ENCODE measurements around the gene FGB. TPM values are rescaled to one million over a fixed set of nuclear protein-coding genes. Genes with fewer than 3 reads are reported as not detected.

The FGB gene
- under 1 TPM; 0.21 to 0.32 TPM for total RNA-seq
- long read RNA-seq: 0 reads

DNA sequence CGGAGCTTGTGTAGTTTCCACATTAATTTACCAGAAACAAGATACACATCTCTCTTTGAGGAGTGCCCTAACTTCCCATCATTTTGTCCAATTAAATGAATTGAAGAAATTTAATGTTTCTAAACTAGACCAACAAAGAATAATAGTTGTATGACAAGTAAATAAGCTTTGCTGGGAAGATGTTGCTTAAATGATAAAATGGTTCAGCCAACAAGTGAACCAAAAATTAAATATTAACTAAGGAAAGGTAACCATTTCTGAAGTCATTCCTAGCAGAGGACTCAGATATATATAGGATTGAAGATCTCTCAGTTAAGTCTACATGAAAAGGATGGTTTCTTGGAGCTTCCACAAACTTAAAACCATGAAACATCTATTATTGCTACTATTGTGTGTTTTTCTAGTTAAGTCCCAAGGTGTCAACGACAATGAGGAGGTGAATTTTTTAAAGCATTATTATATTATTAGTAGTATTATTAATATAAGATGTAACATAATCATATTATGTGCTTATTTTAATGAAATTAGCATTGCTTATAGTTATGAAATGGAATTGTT is at the start of gene FGB:
FGB (plus strand) TSS at position 315 of the 558 bp plus-strand sequence; CDS start at position 323, 8 bp downstream.
- DNase-seq: no peak
- intact Hi-C loops (cut with DNase I): no loop called here
- ATAC-seq: no peak

DNA sequence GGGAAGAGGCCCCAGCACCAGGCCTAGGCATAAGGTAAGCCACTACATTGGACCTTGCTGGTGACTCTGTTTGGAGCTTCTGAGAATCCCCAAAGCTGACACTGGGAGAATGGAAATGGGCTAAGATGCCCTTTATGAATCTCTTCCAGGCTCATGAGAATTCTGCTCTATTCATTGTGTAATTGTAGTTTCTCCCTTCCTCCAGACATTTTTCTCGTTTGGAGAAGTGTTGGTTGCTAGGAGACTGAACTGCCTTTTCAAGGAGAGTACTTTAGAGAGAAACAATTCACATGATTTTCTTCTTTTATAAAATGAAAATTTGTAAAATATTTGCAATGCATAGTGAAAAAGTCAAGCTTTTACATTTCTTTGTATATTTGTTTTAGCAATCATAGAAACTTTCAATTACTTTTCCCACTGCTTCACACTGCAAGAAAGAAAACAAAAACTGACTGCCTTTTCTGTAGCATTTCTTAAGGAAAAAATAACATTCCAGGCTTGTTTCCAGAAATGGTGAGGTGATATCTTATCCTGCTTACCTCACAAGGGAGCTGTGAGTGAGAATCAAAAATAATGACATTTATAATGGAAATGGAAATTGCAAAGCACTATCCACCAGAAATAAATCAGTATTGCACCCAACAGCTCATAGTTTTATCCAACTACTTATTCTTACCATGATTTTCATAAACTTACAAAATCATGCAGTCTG is 46.3 kb upstream of the FGB start:
- intact Hi-C loops (cut with DNase I): no loop called here
- DNase-seq: no peak
- peak in 1 of 2 donors; percentile 25 for ATAC-seq

DNA sequence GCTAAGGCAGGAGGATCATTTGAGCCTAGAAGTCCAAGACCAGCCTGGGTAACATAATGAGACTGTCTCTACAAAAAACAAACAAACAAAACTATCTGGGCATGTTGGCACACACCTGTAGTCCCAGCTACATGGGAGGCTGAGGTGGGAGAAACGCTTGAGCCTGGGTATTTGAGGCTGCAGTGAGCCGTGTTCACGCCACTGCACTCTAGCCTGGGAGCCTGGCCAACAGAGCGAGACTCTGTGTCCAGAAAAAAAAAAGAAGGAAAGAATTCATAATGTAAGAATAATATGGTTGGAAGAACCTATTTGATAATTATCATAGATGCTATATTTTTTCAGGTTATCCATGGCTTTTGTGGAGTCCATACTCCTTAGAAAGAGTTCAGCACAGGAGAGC is 45.2 kb upstream of the FGB start:
- DNase-seq (no peak), ATAC-seq (no peak)
- intact Hi-C loops (cut with DNase I): no loop called here

DNA sequence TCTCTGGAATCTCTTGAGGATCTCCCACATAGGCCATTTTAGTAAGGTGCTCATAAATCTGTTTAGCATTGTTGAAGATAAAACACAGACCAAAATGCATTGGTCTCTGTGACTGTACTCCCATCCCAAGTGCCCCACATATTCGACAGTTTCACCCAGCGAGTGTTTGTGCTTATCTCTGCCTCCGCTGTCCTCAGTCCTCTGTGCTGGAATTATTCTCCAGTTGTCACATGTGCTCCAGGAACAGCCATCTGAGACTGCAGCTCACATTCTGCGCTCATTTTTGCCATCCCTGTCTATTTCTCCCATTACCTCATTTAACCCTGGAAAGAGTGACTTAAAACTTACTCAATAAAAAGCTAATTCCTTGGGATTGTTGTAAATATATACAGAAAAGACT is 43.6 kb upstream of the FGB start:
- intact Hi-C loops (cut with DNase I): no loop called here
- DNase-seq (no peak), ATAC-seq (peak in 1 of 2 donors; percentile 40)

DNA sequence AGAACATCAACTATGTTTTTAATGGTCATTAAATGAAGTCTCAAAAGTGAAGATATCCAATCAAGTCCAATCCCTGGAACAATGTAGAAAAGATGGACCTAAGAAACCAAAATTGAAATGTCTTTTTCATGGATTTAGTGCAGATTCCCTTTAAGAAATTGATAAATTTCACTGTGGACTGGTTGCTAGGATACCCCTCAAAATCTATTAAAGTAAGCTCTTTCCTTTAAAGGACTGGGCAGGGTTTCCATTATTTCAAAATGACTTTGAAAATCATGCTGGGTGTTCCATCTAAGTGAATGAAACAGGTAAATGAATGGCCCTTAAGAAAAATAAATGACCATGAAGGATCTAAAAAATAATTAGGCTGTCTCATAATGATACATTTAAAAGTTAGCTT is 41.2 kb upstream of the FGB start:
- intact Hi-C loops (cut with DNase I): no loop called here

DNA sequence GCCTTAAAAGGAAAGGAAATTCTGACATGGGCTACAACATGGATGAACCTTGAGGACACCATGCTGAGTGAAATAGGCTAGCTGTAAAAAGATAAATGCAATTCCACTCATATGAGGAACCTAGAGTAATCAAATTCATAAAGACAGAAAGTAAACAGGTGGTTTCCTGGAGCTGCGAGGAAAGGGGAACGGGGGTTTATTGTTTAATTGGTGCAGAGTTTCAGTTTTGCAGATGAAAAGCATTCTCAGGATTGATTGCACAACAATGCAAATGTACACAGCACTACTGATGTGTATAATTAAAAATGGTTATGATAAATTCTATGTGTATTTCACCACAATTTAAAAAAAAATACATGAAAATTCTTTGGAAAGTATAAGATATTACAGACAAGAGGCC is 36.7 kb upstream of the FGB start:
- ATAC-seq: no peak
- intact Hi-C loops (cut with DNase I): no loop called here
- DNase-seq: no peak

More for the DNA sequence above, 41.2 kb upstream of the FGB start:
- DNase-seq: no peak
- ATAC-seq: no peak

DNA sequence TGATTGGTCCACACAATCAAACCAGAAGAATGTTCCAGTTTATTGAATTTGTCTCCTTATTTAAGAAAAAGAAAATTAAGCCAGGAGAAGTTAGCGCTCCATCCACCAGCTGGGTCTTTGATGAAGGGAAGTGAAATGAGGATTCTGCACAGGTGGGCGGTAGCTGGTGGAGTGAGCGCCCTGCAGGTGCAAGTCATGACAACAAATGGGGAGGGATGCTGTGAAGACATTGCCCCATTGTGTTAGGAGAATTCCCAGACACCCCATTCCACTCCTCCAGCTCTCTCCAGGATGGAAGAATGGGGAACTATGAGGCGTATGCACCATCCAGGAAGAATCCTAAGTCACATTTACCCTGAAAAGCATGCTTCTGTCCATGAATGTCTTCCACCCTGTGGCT is 35.5 kb upstream of the FGB start:
- DNase-seq (no peak), ATAC-seq (no peak)
- intact Hi-C loops (cut with DNase I): no loop called here

DNA sequence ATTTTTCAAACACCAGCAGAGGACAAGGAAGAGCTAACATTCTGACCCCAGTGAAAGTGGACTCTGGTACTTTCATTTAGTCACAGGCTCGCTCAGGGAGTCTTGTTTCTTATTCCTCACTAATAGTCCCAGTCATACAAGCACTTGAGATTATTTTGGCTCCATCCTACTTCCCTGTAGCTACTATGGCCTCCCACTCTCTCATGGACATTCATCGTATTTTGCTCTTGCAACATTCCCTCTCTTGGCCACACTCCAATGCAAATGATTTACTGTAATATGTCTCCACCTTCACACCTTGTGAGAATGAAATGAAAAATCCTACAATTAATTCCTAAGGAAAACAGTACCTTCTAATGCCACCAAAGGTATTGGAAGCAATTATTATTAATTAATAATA is 33.9 kb upstream of the FGB start:
- DNase-seq (no peak), ATAC-seq (peak; percentile 38 to 75)
- intact Hi-C loops (cut with DNase I): no loop called here

DNA sequence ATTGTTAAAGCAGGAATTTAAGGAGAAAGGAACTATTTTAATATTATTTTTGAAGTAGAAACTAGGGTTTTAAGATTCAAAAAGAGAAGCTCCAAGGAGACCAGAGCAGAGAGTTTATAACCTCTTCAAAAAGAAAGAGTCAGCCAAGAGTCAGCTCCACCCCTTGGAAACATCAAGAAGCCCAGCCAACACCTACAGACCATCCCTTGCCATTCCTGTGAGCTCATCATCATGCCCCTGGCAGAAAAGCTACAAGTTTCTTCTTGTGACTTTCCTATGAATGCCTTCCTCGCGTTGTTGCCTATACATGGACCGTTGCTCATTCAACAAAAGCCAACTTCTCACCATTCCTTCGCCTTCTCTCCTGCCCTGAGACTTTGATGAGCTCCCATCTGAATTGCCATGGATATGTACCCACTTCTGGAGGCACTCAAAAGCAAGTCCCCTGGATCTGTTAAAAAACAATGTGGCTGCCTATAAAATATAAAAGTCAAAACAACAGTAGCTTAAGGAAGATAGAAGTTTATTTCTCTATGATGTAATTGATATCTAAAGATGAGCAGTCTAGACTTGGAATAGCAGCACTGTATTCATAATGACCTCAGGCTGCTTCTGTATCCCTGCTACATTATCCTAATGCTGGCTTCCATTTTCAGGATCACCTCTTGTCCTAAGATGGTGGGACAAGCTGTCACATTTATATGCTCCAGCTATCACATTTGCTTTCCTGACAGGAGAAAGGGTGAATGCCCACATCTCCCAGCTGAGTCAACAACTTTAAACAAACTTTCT is 32.9 kb upstream of the FGB start:
- intact Hi-C loops (cut with DNase I): no loop called here
- no peak for DNase-seq
- peak in 1 of 2 donors; percentile 92 for ATAC-seq

DNA sequence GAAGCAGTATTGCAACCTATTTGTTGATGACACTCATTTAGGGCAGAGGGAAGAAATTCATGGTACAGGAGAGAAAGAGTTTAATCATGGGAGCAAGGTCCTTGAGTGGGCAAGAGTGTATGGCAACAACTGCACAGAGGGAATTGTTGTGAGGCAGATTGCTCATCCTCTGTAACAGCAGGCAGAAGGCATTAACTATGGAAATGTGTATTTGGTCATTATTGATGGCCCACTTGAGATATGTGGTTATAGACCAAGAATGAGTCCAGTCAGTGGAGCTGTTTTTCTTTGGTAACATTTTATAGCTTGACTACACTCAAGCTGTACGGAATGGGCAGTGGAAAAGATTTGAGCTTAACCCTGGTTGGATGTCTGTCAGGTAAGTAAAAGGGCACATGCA is 28.5 kb upstream of the FGB start:
- intact Hi-C loops (cut with DNase I): no loop called here
- ATAC-seq (no peak), DNase-seq (no peak)

DNA sequence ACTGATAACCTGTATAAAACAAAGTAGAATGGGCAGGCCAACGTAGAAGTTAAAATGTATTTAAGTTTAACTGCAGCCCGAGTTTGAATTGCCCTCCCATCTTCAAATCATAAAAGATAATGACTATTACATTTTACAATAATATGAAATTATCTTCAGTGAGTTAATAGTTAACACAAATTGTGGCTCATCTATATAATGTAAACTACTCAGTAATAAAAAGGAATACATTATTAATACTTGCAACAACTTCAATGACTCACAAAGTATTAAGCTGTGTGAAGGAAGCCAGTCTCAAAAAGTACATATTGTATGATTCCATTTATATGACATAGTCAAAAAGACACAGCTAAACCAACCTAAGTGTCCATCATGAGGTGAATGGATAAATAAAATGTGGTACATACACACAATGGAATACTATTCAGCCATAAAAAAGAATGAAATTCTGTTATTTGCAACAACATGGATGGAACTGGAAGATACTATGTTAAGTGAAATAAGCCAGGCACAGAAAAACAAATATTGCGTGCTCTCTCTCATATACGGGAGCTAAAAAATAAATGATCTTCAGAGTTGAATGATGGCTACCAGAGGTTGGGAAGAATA is 20.4 kb upstream of the FGB start:
- ATAC-seq (no peak), DNase-seq (no peak)
- intact Hi-C loops (cut with DNase I): no loop called here

DNA sequence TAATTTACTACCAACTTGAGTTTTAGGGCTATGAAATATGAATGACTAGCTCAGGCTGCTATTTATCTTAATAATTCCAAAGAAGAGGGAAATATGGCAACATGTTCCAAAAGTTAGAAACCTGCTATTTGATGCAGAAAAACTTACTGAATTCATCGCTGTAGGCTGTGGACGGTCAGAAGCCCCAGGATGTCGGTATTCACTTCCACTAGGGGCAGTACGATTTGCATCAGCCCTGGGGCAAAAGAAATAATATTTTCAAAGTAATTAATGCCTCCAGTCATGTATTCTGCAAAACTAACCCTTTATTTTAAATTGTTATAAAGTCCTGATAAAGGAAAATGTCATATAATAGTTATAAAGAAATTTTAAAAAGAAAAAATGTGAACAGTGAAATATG is 17.1 kb upstream of the FGB start:
- intact Hi-C loops (cut with DNase I): no loop called here
- DNase-seq: no peak
- ATAC-seq: no peak

DNA sequence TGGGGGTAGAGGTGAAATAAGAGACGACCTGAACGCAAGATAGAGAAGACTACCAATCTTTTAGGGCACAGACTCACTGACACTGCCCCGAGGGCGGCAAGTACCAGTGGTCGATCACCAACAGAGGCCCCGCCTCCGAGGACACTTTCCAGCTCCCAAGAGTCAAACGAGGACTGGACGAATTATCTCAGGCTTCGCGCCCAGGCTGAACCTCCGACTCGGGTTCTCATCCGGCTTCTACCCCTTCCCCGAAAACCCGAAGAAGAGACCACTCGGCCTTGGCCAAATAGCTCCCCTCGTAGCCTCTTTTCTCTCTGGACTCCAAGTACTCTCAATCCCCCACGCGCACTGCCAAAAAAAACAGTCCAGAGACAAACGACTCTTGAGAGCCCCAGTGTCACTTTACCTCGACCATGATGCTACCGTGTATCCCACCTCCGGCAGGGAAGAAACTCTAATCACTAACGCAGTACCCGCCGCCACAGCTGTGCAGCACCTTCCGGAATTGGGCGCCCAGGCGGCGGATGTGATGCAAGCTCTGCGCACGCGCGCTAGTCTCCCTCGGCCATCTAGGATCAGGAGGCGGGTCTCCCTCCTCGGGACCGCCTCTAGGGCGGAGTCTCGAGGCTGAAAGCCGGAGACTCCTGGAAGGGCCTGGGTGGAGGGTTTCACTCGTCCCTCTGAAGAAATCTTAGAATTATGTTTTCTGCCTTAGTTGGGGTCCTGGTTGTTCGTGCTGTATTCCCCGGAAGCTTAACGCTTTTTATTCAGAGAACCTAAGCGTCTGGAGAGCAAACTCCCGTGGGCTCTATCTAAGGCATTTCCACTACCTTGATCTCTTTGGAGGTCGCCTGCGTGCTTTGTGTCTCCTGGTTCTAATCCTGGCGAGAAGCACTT is 12.7 kb upstream of the FGB start, which contains the start of gene PLRG1:
PLRG1 (minus strand) TSS at position 507 of the 897 bp plus-strand sequence; CDS start at position 415, 92 bp downstream.
- DNase-seq: peak; percentile 98
- intact Hi-C loops (cut with DNase I): loop anchor here (10.0 kb wide), 2 partner anchors 65 to 825 kb away; partner anchors contain the start of genes FGG (in 1 of the 2) and MAP9 (in 1 of the 2)
- peak; percentile 100 for ATAC-seq

DNA sequence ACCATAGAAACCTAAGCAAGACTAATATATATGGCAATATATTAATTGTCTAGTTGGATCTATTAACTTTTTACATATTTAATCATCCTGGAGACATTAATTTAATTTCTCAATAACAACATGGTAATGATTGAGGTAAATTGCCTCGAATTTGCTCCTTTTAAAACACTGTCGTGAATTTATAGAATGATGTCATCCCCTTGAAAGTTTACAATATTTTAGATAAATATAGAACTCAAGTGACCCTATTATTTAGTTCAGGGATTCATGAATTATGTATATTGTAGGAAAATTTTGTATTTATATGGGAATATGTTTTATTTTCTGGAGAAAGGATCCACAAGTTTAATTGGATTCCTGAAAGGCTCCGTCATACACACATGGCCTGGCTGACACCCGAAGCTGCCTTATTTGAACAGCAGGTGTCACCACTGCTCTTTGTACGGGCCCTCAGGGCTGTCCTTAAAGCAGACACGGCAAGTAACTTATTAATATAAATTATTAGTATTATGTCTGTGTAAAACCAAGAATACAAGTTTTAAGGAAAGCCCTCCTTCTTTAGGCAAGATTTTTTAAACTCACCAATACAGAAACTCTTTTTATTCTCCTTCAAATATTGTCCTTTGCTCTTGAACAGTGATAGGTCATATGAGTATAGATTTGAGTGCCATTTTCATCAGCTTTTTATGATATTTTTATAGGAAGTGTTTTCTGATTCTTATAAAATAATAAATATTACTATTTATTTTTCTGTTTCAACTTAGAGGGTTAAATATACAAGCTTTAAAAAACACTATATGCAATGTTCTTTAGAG is 10.7 kb upstream of the FGB start:
- DNase-seq: peak; percentile 72
- peak; percentile 67 to 73 for ATAC-seq
- intact Hi-C loops (cut with DNase I): loop anchor here (1.0 to 10.0 kb wide), 4 partner anchors 63 to 823 kb away; partner anchors contain the start of genes FGG (in 1 of the 2) and MAP9 (in 1 of the 2)

DNA sequence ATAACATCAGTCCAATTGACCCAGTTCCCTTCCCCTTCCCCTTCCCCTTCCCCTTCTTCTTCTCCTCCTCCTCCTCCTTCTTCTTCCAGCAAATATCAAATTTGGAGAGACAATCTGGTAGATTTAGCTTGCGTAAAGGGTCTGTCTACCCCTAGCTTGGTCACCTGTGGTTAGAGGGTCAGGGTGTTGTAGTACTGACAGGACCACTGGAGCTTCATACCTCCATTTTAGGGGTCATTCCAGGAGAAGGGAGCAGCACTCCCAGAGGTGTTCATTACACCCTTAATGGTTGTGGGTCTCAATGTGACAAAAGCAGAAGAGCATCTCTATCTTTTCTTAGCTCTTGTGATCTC is 3.7 kb upstream of the FGB start:
- intact Hi-C loops (cut with DNase I): loop anchor here (10.0 kb wide), 2 partner anchors 56 to 816 kb away; partner anchors contain the start of genes FGG (in 1 of the 2) and MAP9 (in 1 of the 2)
- DNase-seq (no peak), ATAC-seq (no peak)

DNA sequence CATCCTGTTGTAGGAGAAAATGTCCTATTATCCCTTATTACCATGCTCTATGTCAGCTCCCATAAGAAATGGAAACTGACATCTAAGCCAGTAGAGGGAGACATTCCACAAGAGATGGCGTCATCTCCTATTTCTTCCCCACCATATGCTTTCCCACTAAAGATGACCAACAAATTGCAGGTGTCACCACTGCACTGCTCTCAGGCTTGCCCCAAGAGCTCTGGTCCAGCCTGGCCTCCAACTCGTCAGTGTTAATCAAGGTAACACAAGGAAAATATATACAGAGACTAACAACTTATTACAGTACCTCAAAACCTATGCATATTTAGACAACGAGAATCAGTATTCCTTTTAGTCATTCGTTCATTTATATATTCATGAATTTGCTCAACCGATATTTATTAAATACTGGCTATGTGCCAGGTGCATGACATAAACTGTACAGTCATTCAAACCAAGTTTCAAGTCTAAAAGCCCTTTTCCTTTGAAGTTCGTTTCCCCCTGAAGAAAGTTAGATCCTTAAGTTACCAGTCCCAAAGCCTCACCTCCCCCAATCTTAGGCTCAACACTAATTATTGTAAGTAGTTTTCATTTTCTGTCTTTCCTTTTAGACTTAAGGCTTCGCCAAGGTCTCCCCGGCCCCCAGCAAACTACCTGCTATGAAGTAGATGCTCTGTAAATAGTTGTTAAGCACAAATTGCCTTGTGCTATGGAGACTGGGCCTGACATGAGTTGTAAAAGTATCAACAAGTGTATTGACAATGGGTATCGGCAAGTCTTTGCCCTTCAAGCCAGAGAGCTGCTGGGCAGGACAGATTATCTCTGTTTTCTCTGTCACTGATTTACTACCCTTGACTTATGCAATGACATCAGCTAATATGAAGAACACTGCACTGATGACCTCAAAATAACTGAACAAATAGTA is 3.1 kb upstream of the FGB start:
- no peak for DNase-seq
- peak in 1 of 2 donors; percentile 16 for ATAC-seq
- intact Hi-C loops (cut with DNase I): loop anchor here (10.0 kb wide), 2 partner anchors 55 to 815 kb away; partner anchors contain the start of genes FGG (in 1 of the 2) and MAP9 (in 1 of the 2)

DNA sequence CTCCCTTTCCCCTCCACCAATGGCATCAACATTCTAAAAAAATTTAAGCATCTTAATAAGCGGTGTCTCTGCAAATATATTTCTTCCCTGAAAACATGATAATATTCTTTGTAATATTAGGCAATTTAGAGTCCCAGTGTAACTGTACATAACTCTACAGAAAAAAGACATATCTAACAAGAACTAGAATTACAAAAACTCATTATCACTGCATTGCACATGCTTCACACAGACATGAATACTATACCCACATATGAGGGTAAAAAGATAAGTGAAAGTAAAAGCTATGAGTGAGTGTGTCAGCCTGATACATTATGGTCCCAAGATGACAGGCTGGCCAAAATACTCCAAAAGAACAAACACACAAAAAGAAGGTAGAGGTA is 2.4 kb upstream of the FGB start:
- ATAC-seq (no peak), DNase-seq (no peak)
- intact Hi-C loops (cut with DNase I): no loop called here

Data from left cardiac atrium (tissue), 4 donors.